Thyroid gland (tissue), 4 donors: ENCODE measurements around the gene LRFN4.

Experiments
- POLR2A ChIP-seq, 2 donors: fragments of 450-650 bp; IDR thresholded peaks; one replicate each; pipeline ENCODE4 v1.6.1; 2017; ENCODE audit warnings: antibody characterized with exemption in 2 of 2, mild to moderate bottlenecking in 2 of 2, moderate library complexity in 1 of 2
- TF ChIP-seq, protein P1 (sequence below), 6 experiments: fragments of 200-600 bp in 3 of 6; fragments of 450-650 bp in 3 of 6; sonication (generic) in 3 of 6; IDR thresholded peaks; one replicate each; pipeline ENCODE4 v1.5.1; 2016 to 2019; ENCODE audit warnings: antibody characterized with exemption in 6 of 6, mild to moderate bottlenecking in 2 of 6, inconsistent platforms in 1 of 6, moderate library complexity in 1 of 6

DNA sequence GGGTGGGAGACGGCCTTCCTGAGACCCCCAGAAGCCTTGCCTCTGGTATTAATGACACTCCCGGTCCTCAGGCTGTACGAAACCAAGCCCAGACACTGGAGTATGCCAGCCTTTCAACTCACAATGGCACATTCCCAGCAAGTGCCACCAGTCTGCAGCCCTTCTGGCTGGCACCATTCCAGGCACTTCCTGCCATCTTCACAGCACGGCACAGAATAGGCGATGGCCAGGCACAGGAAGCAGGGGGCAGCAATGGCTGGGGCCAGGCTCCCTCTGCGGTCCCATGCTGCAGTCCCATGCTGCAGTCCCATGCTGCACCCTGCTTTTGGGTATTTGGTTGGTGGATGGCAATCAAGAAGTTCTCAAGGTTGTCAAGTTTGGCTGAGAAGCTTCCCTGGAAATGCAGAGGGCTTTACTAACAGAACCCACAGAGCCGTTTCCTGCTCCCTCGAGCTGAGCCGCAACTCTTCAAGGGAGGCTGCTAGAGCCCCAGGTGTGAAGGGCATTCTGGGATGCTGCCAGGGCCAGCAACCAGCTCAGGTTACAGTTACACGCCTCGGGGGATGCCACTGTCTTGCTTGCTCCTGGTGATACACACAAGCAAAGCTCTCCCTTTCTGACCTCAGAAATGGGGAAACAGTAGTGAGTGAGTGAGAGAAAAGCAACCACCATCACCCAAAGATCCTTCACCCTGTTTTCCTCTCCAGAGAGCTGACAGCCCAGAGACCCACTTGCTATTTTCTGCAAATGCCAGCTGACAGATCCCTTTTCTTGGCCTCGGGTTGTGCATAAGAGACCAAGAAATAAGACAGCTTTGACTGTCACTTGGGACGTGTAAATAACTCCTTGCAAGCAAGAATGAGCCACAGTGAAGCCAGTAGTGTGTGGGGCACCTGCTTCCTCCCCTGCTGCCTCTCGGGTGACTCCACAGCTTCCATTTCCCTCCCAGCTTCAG is 23.9 kb downstream of the LRFN4 start:
- TF ChIP-seq, protein P1, sequence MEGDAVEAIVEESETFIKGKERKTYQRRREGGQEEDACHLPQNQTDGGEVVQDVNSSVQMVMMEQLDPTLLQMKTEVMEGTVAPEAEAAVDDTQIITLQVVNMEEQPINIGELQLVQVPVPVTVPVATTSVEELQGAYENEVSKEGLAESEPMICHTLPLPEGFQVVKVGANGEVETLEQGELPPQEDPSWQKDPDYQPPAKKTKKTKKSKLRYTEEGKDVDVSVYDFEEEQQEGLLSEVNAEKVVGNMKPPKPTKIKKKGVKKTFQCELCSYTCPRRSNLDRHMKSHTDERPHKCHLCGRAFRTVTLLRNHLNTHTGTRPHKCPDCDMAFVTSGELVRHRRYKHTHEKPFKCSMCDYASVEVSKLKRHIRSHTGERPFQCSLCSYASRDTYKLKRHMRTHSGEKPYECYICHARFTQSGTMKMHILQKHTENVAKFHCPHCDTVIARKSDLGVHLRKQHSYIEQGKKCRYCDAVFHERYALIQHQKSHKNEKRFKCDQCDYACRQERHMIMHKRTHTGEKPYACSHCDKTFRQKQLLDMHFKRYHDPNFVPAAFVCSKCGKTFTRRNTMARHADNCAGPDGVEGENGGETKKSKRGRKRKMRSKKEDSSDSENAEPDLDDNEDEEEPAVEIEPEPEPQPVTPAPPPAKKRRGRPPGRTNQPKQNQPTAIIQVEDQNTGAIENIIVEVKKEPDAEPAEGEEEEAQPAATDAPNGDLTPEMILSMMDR (IDR thresholded peaks at IDR 0.05) = no peak
- no peak for TF ChIP-seq POLR2A (IDR thresholded peaks at IDR 0.05)
